MM.1S (cell line): Measurements from ENCODE around the gene TCF21.

Experiments used
- DNase-seq: peaks from one replicate; pipeline ENCODE4 v3.0.0-alpha.2; 2015
- H2AFZ ChIP-seq: fragments of 300-600 bp; sonication (generic); 2 replicates; pipeline ENCODE4 v1.6.0; 2016; ENCODE audit warnings: antibody characterized with exemption, low read length
- H3F3A ChIP-seq: fragments of 300-600 bp; sonication (generic); 2 replicates; pipeline ENCODE4 v1.6.1; 2016; ENCODE audit warnings: mild to moderate bottlenecking, antibody characterized with exemption, low read length, moderate library complexity, mixed read lengths; ENCODE audit not compliant: insufficient read depth
- H3K27ac ChIP-seq: fragments of 300-600 bp; sonication (generic); 2 replicates; pipeline ENCODE4 v1.5.1; 2016; ENCODE audit warnings: mild to moderate bottlenecking, low read length
- H3K27me3 ChIP-seq: fragments of 300-600 bp; sonication (generic); replicated peaks from 2 replicates; pipeline ENCODE4 v1.6.0; 2016; ENCODE audit warnings: low read length; ENCODE audit not compliant: insufficient read depth
- H3K36me3 ChIP-seq: fragments of 300-600 bp; sonication (generic); replicated peaks from 2 replicates; pipeline ENCODE4 v1.6.1; 2016; ENCODE audit warnings: mild to moderate bottlenecking, low read length, mixed read lengths; ENCODE audit not compliant: insufficient read depth
- H3K4me1 ChIP-seq: fragments of 300-600 bp; sonication (generic); 2 replicates; pipeline ENCODE4 v1.6.1; 2016; ENCODE audit warnings: low read length, mixed read lengths
- H3K4me2 ChIP-seq: fragments of 300-600 bp; sonication (generic); 2 replicates; pipeline ENCODE4 v1.6.0; 2016; ENCODE audit warnings: low read depth, low read length
- H3K4me3 ChIP-seq: fragments of 300-600 bp; sonication (generic); 2 replicates; pipeline ENCODE4 v1.5.1; 2016; ENCODE audit warnings: low read length, mixed read lengths
- H3K79me2 ChIP-seq: fragments of 300-600 bp; sonication (generic); 2 replicates; pipeline ENCODE4 v1.6.1; 2016; ENCODE audit warnings: mixed run types, low read length, mixed read lengths
- H3K9ac ChIP-seq: fragments of 300-600 bp; sonication (generic); 2 replicates; pipeline ENCODE4 v1.6.1; 2016; ENCODE audit warnings: low read length, mixed read lengths
- H3K9me2 ChIP-seq: fragments of 300-600 bp; sonication (generic); replicated peaks from 2 replicates; pipeline ENCODE4 v1.6.1; 2016; ENCODE audit warnings: mild to moderate bottlenecking, low read length, mixed read lengths; ENCODE audit not compliant: insufficient read depth
- H3K9me3 ChIP-seq: fragments of 300-600 bp; sonication (generic); replicated peaks from 2 replicates; pipeline ENCODE4 v1.6.1; 2016; ENCODE audit warnings: mild to moderate bottlenecking, low read length, mixed read lengths; ENCODE audit not compliant: insufficient read depth
- H4K20me1 ChIP-seq: fragments of 300-600 bp; sonication (generic); 2 replicates; pipeline ENCODE4 v1.6.1; 2016; ENCODE audit warnings: mild to moderate bottlenecking, low read length, moderate library complexity, mixed read lengths; ENCODE audit not compliant: insufficient read depth
- CTCF ChIP-seq: fragments of 300-600 bp; sonication (generic); IDR thresholded peaks from 2 replicates; pipeline ENCODE4 v1.5.1; 2016; ENCODE audit warnings: antibody characterized with exemption, low read length, mixed read lengths
- EZH2 ChIP-seq: fragments of 300-600 bp; sonication (generic); optimal IDR thresholded peaks from 2 replicates; pipeline ENCODE3; 2017; ENCODE audit warnings: low read depth, mild to moderate bottlenecking, antibody characterized with exemption, low read length, mixed read lengths
- EZH2phosphoT487 ChIP-seq: fragments of 300-600 bp; sonication (generic); IDR thresholded peaks from 2 replicates; pipeline ENCODE4 v1.6.1; 2018; ENCODE audit warnings: antibody characterized with exemption, low read length

TCF21 gene

GRCh38 chr6:133891149-133891926 lies 2.4 kb downstream of the TCF21 start:
- Histone ChIP-seq H3K9ac (no peak overlapping the region; the same call in 1 of the 2 replicates), H3F3A (no peaks in the 10 kb centered on the region), H2AFZ (peak overlapping the region; percentile 31), H3K79me2 (no peaks in the 10 kb centered on the region), H3K4me3 (peak overlapping the region; percentile 74), H4K20me1 (no peaks in the 10 kb centered on the region), H3K9me3 (no peaks in the 10 kb centered on the region), H3K27ac (no peak overlapping the region), H3K36me3 (no peaks in the 10 kb centered on the region), H3K4me2 (peak overlapping the region; percentile 92), H3K27me3 (peaks cover 16% of the 10 kb centered on the region), H3K4me1 (no peaks in the 10 kb centered on the region), H3K9me2 (no peaks in the 10 kb centered on the region)
- peak; percentile 8 for DNase-seq
- TF ChIP-seq EZH2 (no peak), EZH2phosphoT487 (no peak), CTCF (no peak)

- H3K9me2 ChIP-seq = no peaks in the 10 kb centered on the region
- no peaks in the 10 kb centered on the region for H4K20me1 ChIP-seq
- no peaks in the 10 kb centered on the region for H3K9me3 ChIP-seq
- peaks cover 16% of the 10 kb centered on the region for H3K27me3 ChIP-seq
- no peak overlapping the region for H3K9ac ChIP-seq
- no peaks in the 10 kb centered on the region for H3F3A ChIP-seq
- no peak for DNase-seq
- no peaks in the 10 kb centered on the region for H3K4me1 ChIP-seq
- no peak overlapping the region for H3K27ac ChIP-seq
- H2AFZ ChIP-seq = peak overlapping the region; percentile 31
- TF ChIP-seq CTCF (no peak), EZH2phosphoT487 (no peak), EZH2 (no peak)
- no peaks in the 10 kb centered on the region for H3K36me3 ChIP-seq
- H3K4me3 ChIP-seq = peak overlapping the region; percentile 74
- H3K79me2 ChIP-seq = no peaks in the 10 kb centered on the region
- peak overlapping the region; percentile 92 for H3K4me2 ChIP-seq
These were observed 3.3 kb downstream of the TCF21 start for GRCh38 chr6:133891927-133892812.

GRCh38 chr6:133892813-133893691 lies 4.1 kb downstream of the TCF21 start:
- Histone ChIP-seq H3K9me3 (no peaks in the 10 kb centered on the region), H3K27me3 (peaks cover 16% of the 10 kb centered on the region), H3K9me2 (no peaks in the 10 kb centered on the region), H3K4me2 (no peak overlapping the region), H3K79me2 (no peaks in the 10 kb centered on the region), H2AFZ (no peak overlapping the region), H3K36me3 (no peaks in the 10 kb centered on the region), H3K4me3 (no peak overlapping the region), H3K27ac (no peak overlapping the region), H3F3A (no peaks in the 10 kb centered on the region), H3K4me1 (no peaks in the 10 kb centered on the region), H3K9ac (no peak overlapping the region), H4K20me1 (no peaks in the 10 kb centered on the region)
- no peak for DNase-seq
- no peak for TF ChIP-seq CTCF
- TF ChIP-seq EZH2 = no peak
- TF ChIP-seq EZH2phosphoT487 = no peak
